Endothelial cell of umbilical vein (primary cell): ENCODE results near the gene CPB1. TPM values are rescaled to one million over a fixed set of nuclear protein-coding genes. Genes with fewer than 3 reads are reported as not detected.

Experiments used
- BruUV-seq: library from RNA; stranded (reverse); fragments of 400-500 nt; replicated peaks from 2 replicates; lab custom pipeline; 2021; lab: Mats Ljungman, UMichigan
- CTCF ChIA-PET: fragments of 300-600, 350-600 bp; sonication (Branson Sonifier 250); formaldehyde crosslinking; loops from one replicate; lab custom pipeline; 2021; ENCODE audit warnings: antibody characterized with exemption, inconsistent platforms; lab: Charles Lee
- POLR2A ChIA-PET: fragments of 300-600, 350-600 bp; sonication (Branson Sonifier 250); formaldehyde crosslinking; loops from one replicate; lab custom pipeline; 2021; ENCODE audit warnings: antibody characterized with exemption, inconsistent platforms; lab: Charles Lee
- DNase-seq: peaks from one replicate; pipeline ENCODE4 v3.0.0-alpha.2; 2011; ENCODE audit warnings: low read depth, low spot score
- FAIRE-seq: peaks from 2 replicates; lab custom pipeline; 2011; peaks lifted over from hg19 to GRCh38; lab: Jason Lieb, UNC
- H2AFZ ChIP-seq: 2 replicates; pipeline ENCODE4 v1.6.0; 2012; ENCODE audit warnings: low read depth, low read length, control low read depth, inconsistent platforms
- H3K27ac ChIP-seq: 2 replicates; pipeline ENCODE4 v1.5.1; 2011; ENCODE audit warnings: low read depth, mild to moderate bottlenecking, control low read depth, low read length, moderate library complexity; ENCODE audit not compliant: insufficient read depth
- H3K27me3 ChIP-seq, 2 experiments: 2 replicates each; pipeline versions ENCODE4 v1.6.0 to v1.6.1; 2011; ENCODE audit warnings: low read length in 2 of 2, mixed read lengths in 1 of 2; ENCODE audit not compliant: control insufficient read depth in 2 of 2, insufficient read depth in 2 of 2
- H3K36me3 ChIP-seq, 2 experiments: 2 replicates in 1 of 2; 3 replicates in 1 of 2; pipeline ENCODE4 v1.5.1; 2011; ENCODE audit warnings: low read length in 2 of 2, mild to moderate bottlenecking in 1 of 2, moderate library complexity in 1 of 2; ENCODE audit not compliant: control insufficient read depth in 2 of 2, insufficient read depth in 2 of 2; ENCODE audit errors: extremely low read depth in 1 of 2
- H3K4me1 ChIP-seq: 3 replicates; pipeline ENCODE4 v1.5.1; 2011; ENCODE audit warnings: mild to moderate bottlenecking, low read length; ENCODE audit not compliant: control insufficient read depth, insufficient read depth; ENCODE audit errors: extremely low read depth
- H3K4me2 ChIP-seq: 2 replicates; pipeline ENCODE4 v1.6.1; 2011; ENCODE audit warnings: low read length, control low read depth, mixed read lengths; ENCODE audit not compliant: insufficient read depth
- H3K4me3 ChIP-seq, 3 experiments: fragments of 200-600 bp in 1 of 3; sonication (generic), shearing (Covaris generic) in 1 of 3; replicated peaks in 1 of 3; 2 replicates each; pipeline ENCODE4 v1.5.1; 2011 to 2016; ENCODE audit warnings: control low read depth in 3 of 3, low read length in 3 of 3, mild to moderate bottlenecking in 2 of 3, inconsistent platforms in 1 of 3, low read depth in 1 of 3, moderate library complexity in 1 of 3; ENCODE audit not compliant: insufficient read depth in 1 of 3
- H3K79me2 ChIP-seq: 2 replicates; pipeline ENCODE4 v1.6.0; 2012; ENCODE audit warnings: low read length, inconsistent platforms; ENCODE audit not compliant: control insufficient read depth, insufficient read depth
- H3K9ac ChIP-seq: replicated peaks from 2 replicates; pipeline ENCODE3; 2011; ENCODE audit warnings: low read length, control low read depth; ENCODE audit not compliant: insufficient read depth; ENCODE audit errors: extremely low read depth
- H3K9me1 ChIP-seq: replicated peaks from 3 replicates; pipeline ENCODE4 v1.6.0; 2011; ENCODE audit warnings: mild to moderate bottlenecking, low read length; ENCODE audit not compliant: control insufficient read depth, insufficient read depth; ENCODE audit errors: extremely low read depth
- H3K9me3 ChIP-seq: replicated peaks from 2 replicates; pipeline ENCODE4 v1.5.1; 2012; ENCODE audit warnings: low read length, inconsistent platforms; ENCODE audit not compliant: control insufficient read depth, insufficient read depth
- H4K20me1 ChIP-seq: replicated peaks from 2 replicates; pipeline ENCODE3; 2011; ENCODE audit warnings: mild to moderate bottlenecking, low read length; ENCODE audit not compliant: control insufficient read depth, insufficient read depth; ENCODE audit errors: extremely low read depth
- EZH2 ChIP-seq: IDR thresholded peaks from 2 replicates; pipeline ENCODE4 v1.6.1; 2012; ENCODE audit warnings: borderline replicate concordance, low read depth, mild to moderate bottlenecking, moderate library complexity, low read length, inconsistent platforms; ENCODE audit not compliant: severe bottlenecking
- FOS ChIP-seq: IDR thresholded peaks from 2 replicates; pipeline ENCODE4 v1.6.1; 2011; ENCODE audit warnings: mild to moderate bottlenecking, low read length, moderate library complexity, borderline replicate concordance; ENCODE audit not compliant: insufficient read depth
- GATA2 ChIP-seq: IDR thresholded peaks from 2 replicates; pipeline ENCODE4 v1.7.0; 2011; ENCODE audit warnings: low read depth, mild to moderate bottlenecking, moderate library complexity, mixed read lengths, low read length; ENCODE audit not compliant: insufficient read length, insufficient read depth
- JUN ChIP-seq: IDR thresholded peaks from 2 replicates; pipeline ENCODE4 v1.6.1; 2011; ENCODE audit warnings: borderline replicate concordance, low read depth; ENCODE audit not compliant: insufficient read length, insufficient read depth
- MYC ChIP-seq: IDR thresholded peaks from one replicate; pipeline ENCODE4 v1.6.1; 2011; ENCODE audit warnings: mild to moderate bottlenecking, low read depth, low read length
- POLR2A ChIP-seq: IDR thresholded peaks from 2 replicates; pipeline ENCODE4 v1.6.1; 2012; ENCODE audit warnings: low read depth, mild to moderate bottlenecking, control low read depth, low read length
- POLR2AphosphoS5 ChIP-seq: IDR thresholded peaks from 2 replicates; pipeline ENCODE4 v1.6.1; 2012; ENCODE audit warnings: low read depth, mild to moderate bottlenecking, control low read depth, low read length, moderate library complexity; ENCODE audit not compliant: insufficient read depth
- dilution Hi-C: fragments of 300-500 bp; cut with MboI; formaldehyde crosslinking; loops from one replicate; pipeline ENCODE4 v1.15.0; 2019; ENCODE audit warnings: low sequenced_read_pairs; ENCODE audit not compliant: extremely low pct_ligation_motif_present
- intact Hi-C: fragments of 100-400 bp; cut with micrococcal nuclease; formaldehyde crosslinking; loops from one replicate; pipeline ENCODE4 v1.10.0; 2022
- polyA plus RNA-seq, 4 experiments: library from polyadenylated mRNA; depleted of rRNA in 3 of 4; stranded (reverse) in 3 of 4; unstranded in 1 of 4; fragments of >200 nt; gene quantifications; 2 replicates each; pipeline versions ENCODE4 v1.2.1 to v1.2.3, GENCODE V29; 2011 to 2012; ENCODE audit warnings: missing spikeins in 1 of 4
- total RNA-seq: library from RNA; stranded (reverse); gene quantifications from 2 replicates; pipeline ENCODE4 v1.2.3, GENCODE V29; 2021
- TF ChIP-seq, protein P1 (sequence below), 2 donors: IDR thresholded peaks; 1 replicate in 1 of 2; 2 replicates in 1 of 2; pipeline ENCODE4 v1.5.1; 2011; ENCODE audit warnings: low read length in 2 of 2, mild to moderate bottlenecking in 2 of 2, moderate library complexity in 2 of 2, control low read depth in 1 of 2, inconsistent platforms in 1 of 2, low read depth in 1 of 2; ENCODE audit not compliant: insufficient read depth in 1 of 2; ENCODE audit errors: extremely low read depth in 1 of 2
- TF ChIP-seq, protein P2 (sequence below): IDR thresholded peaks from 2 replicates; pipeline ENCODE4 v1.6.1; 2011; ENCODE audit not compliant: insufficient read depth, insufficient read length

CPB1 gene
- total and polyA plus RNA-seq, 2 donors (not counting 3 experiments of a cell fraction or from before 2014, with no cell fraction given), result not detected

DNA sequence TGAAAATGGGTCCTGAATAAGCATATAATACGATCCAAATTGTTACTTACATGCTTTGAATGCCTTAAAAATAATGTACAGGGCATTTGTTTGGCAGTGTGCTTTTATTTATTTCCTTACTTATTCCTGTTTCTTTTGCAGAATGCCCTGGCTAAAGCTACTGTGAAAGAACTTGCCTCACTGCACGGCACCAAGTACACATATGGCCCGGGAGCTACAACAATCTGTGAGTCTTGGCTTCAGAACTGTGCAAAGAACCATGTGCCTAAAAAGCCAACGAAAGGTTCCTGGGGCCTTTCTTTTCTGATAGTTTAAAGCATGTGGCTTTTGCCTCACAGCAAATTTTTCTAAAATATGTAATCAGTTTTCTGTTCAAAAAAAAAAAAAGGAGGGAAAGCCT is 29.7 kb downstream of the CPB1 start:
- Histone ChIP-seq H3K36me3 (no peaks in the 10 kb centered on the region), H3K4me1 (no peaks in the 10 kb centered on the region), H3K9me1 (no peaks in the 10 kb centered on the region), H2AFZ (no peak overlapping the region), H3K4me3 (no peak overlapping the region), H3K9ac (no peak overlapping the region), H3K27ac (no peak overlapping the region), H4K20me1 (no peaks in the 10 kb centered on the region), H3K9me3 (no peaks in the 10 kb centered on the region), H3K27me3 (peaks cover 5 to 30% of the 10 kb centered on the region in 2 experiments), H3K79me2 (no peaks in the 10 kb centered on the region), H3K4me2 (no peak overlapping the region)
- ChIA-PET POLR2A (no interaction called here), CTCF (interaction anchor here (1.5 to 1.8 kb wide), 2 partner anchors 11 to 86 kb away, joined by 4 to 6 read pairs; no protein-coding TSS in a partner anchor)
- dilution Hi-C loops, result no loop called here
- intact Hi-C loops, result no loop called here
- DNase-seq (no peak), FAIRE-seq (no peak)
- BruUV-seq, result no TSS peak
- TF ChIP-seq GATA2 (no peak), FOS (no peak), EZH2 (no peak), MYC (no peak), POLR2A (no peak), JUN (no peak), POLR2AphosphoS5 (no peak)
- TF ChIP-seq, protein P1, sequence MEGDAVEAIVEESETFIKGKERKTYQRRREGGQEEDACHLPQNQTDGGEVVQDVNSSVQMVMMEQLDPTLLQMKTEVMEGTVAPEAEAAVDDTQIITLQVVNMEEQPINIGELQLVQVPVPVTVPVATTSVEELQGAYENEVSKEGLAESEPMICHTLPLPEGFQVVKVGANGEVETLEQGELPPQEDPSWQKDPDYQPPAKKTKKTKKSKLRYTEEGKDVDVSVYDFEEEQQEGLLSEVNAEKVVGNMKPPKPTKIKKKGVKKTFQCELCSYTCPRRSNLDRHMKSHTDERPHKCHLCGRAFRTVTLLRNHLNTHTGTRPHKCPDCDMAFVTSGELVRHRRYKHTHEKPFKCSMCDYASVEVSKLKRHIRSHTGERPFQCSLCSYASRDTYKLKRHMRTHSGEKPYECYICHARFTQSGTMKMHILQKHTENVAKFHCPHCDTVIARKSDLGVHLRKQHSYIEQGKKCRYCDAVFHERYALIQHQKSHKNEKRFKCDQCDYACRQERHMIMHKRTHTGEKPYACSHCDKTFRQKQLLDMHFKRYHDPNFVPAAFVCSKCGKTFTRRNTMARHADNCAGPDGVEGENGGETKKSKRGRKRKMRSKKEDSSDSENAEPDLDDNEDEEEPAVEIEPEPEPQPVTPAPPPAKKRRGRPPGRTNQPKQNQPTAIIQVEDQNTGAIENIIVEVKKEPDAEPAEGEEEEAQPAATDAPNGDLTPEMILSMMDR (IDR thresholded peaks at IDR 0.05; ENCODE audit: extremely low read depth in 1 of 2, insufficient read depth in 1 of 2, low read depth in 1 of 2, low read length in 2 of 2), result no peak
- TF ChIP-seq, protein P2, sequence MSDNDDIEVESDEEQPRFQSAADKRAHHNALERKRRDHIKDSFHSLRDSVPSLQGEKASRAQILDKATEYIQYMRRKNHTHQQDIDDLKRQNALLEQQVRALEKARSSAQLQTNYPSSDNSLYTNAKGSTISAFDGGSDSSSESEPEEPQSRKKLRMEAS, result no peak
